ENCODE measurements around the gene CA11. TPM values are rescaled to one million over a fixed set of nuclear protein-coding genes. Genes with fewer than 3 reads are reported as not detected.

CA11 gene
- total and polyA plus RNA-seq, 2 of the 8 experiments (the other 6 are each of a cell fraction or from before 2014, with no cell fraction given) = 51.7 to 71.4 TPM

GRCh38 chr19:48613024-48613851, 32.7 kb downstream of the CA11 start:
- peak overlapping the region; percentile 61; the same call in 1 of the 2 replicates for H2BK20ac ChIP-seq (ENCODE audit: low read length)
- H3K79me1 ChIP-seq (ENCODE audit: low read depth, low read length) = peaks cover 4% of the 10 kb centered on the region; the same call in 1 of the 2 replicates
- H4K8ac ChIP-seq (ENCODE audit: extremely low read depth, insufficient read depth, low read length) = 0 out of 2 replicates have a peak overlapping the region, but pooled peaks have one; percentile 54
- H3K23me2 ChIP-seq (ENCODE audit: low read depth, low read length) = peaks cover 4% of the 10 kb centered on the region; the same call in 1 of the 2 replicates
- H4K5ac ChIP-seq (ENCODE audit: insufficient read length, low read depth, low read length) = no peak overlapping the region
- TF ChIP-seq SIX5 (IDR thresholded peaks at IDR 0.05; ENCODE audit: low read depth, low read length) (no peak), POLR2AphosphoS5 (IDR thresholded peaks at IDR 0.05; ENCODE audit: low read depth, low read length) (peak; percentile 89)
- H3K9ac ChIP-seq (replicated peaks in 1 of 4; ENCODE audit: extremely low read depth in 1 of 4, low read depth in 3 of 4, low read length in 3 of 4) = peak overlapping the region in 2 of 4 experiments; percentile 25 to 50; a peak in 3 of 7 replicates
- no peak overlapping the region for H2BK120ac ChIP-seq (replicated peaks; ENCODE audit: low read depth, low read length)
- H3K4me3 ChIP-seq (ENCODE audit: extremely low read depth in 1 of 4, insufficient read depth in 2 of 4, low read depth in 3 of 4, low read length in 4 of 4) = no peak overlapping the region
- peak overlapping the region; percentile 88; the same call in 1 of the 2 replicates for H2BK15ac ChIP-seq (ENCODE audit: low read length)
- peak overlapping the region; percentile 99 for H3K4ac ChIP-seq (replicated peaks; ENCODE audit: insufficient read length, low read depth, low read length)
- no peak for DNase-seq (ENCODE audit: low read depth in 1 of 2, low spot score in 2 of 2)
- H3K9me3 ChIP-seq (ENCODE audit: insufficient read depth in 2 of 2, low read depth in 1 of 2, low read length in 1 of 2) = no peaks in the 10 kb centered on the region
- no peaks in the 10 kb centered on the region for H3K27me3 ChIP-seq (replicated peaks in 1 of 4; ENCODE audit: control insufficient read depth in 3 of 4, extremely low read depth in 1 of 4, insufficient read depth in 3 of 4, low read length in 3 of 4)
- H3K56ac ChIP-seq (replicated peaks; ENCODE audit: insufficient read length, low read depth, low read length) = no peak overlapping the region
- peaks cover 14 to 22% of the 10 kb centered on the region in 2 experiments for H3K79me2 ChIP-seq (ENCODE audit: control insufficient read depth in 1 of 2, insufficient read depth in 2 of 2, low read length in 2 of 2)
- peak overlapping the region; percentile 71 for H4K91ac ChIP-seq (replicated peaks; ENCODE audit: insufficient read length, low read length)
- H2BK5ac ChIP-seq (ENCODE audit: low read depth, low read length) = peak overlapping the region; percentile 88
- no peak for FAIRE-seq
- peak overlapping the region; percentile 54; the same call in 1 of the 2 replicates for H2AK5ac ChIP-seq (ENCODE audit: low read depth, low read length)
- no peak overlapping the region for H3K14ac ChIP-seq (ENCODE audit: insufficient read length)
- peaks cover 0 to 46% (median 35%) of the 10 kb centered on the region in 4 experiments; a peak in 6 of 7 replicates for H3K4me1 ChIP-seq (replicated peaks in 1 of 4; ENCODE audit: control insufficient read depth in 3 of 4, insufficient read depth in 4 of 4, low read length in 3 of 4)
- peaks cover 17 to 31% (median 21%) of the 10 kb centered on the region in 4 experiments for H3K36me3 ChIP-seq (ENCODE audit: control insufficient read depth in 2 of 4, insufficient read depth in 4 of 4, low read length in 3 of 4)
- WGBS, 2 experiments (ENCODE audit: extremely low coverage in 1 of 2, insufficient coverage in 1 of 2, insufficient read length in 1 of 2, insufficient replicate concordance in 2 of 2, low coverage in 1 of 2, low lambda C conversion rate in 2 of 2, missing lambda C conversion rate in 1 of 2) = 90% methylated on average over 39 of the region's 39 CpGs; no CpG with 5 or more reads in 1 of the 2 experiments
- CTCF ChIA-PET (ENCODE audit: partially characterized antibody) = interaction anchor here (0.7 to 7.2 kb wide), 3 partner anchors 18 to 124 kb away, joined by 3 to 37 read pairs (median 4); no protein-coding TSS in a partner anchor
- POLR2A ChIA-PET (ENCODE audit: partially characterized antibody) = interaction anchor here (0.8 to 30.9 kb wide), 15 partner anchors 1 to 151 kb away, joined by 3 to 788 read pairs (median 4); partner anchors contain the start of genes CA11, DBP, FAM83E and RPL18
- no peak overlapping the region for H3K18ac ChIP-seq (ENCODE audit: extremely low read depth, low read length)
- H3K4me2 ChIP-seq (ENCODE audit: insufficient read depth in 1 of 2, low read depth in 2 of 2, low read length in 2 of 2) = 0 out of 4 replicates have a peak overlapping the region, but pooled peaks of 1 of the 2 experiments have one; percentile 1
- H2AFZ ChIP-seq (ENCODE audit: low read length) = no peak overlapping the region
- peak overlapping the region; percentile 90; the same call in 1 of the 2 replicates for H2BK12ac ChIP-seq (ENCODE audit: low read depth, low read length)
- H4K20me1 ChIP-seq (replicated peaks in 1 of 2; ENCODE audit: control insufficient read depth in 1 of 2, insufficient read depth in 2 of 2, low read length in 2 of 2) = peaks cover 25 to 37% of the 10 kb centered on the region in 2 experiments
- H3K27ac ChIP-seq (ENCODE audit: low read depth, low read length) = peak overlapping the region; percentile 80
- H3K23ac ChIP-seq (ENCODE audit: insufficient read length) = no peak overlapping the region

All from H1 (cell line).